HG02678 (cell line): Measurements from ENCODE around the gene KAT2B.

Experiments
- ATAC-seq: cut with Tn5 transposase; IDR thresholded peaks from one replicate; pipeline ENCODE4 v1.9.1; 2021; ENCODE audit warnings: mild to moderate bottlenecking, moderate library complexity; ENCODE audit not compliant: unreplicated experiment

The KAT2B gene

DNA sequence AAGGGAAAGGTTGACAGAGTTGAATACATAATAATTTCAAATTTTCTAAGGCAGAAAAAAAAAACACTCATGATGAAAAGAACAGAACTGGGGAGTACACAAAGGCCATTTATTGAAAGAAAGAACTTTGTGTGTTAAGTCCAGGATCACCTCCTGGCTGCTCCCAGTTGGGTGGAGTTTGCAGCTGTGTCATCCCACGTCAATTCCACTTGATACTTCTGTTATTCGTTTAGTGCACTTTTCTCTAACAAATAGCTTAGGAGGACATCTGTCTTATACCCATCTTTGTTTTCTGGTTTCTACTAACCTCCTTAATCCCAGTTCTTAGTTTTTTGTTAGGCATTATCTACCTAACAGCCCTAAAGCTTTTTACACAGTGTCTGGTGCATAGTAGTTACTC is 101.1 kb downstream of the KAT2B start:
- ATAC-seq = no peak

DNA sequence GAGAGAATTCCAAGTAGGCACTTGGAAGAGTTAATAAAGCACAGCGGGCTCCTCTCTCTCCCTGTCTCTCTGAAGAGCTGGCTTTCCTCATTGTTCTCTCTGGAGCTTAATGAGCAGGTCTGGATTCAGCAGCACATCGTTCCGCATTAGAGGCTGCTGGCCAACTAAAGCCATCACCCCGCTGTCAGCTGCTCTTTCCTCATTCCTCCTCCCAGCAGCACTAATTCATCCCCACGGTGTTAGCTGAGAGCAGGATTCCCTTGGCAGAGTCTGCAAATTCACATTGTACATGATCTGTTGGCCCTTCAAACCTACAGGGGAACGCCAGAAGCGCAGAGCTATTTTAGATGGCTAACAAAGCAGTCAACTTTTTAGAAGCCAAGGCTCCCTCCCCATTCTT is 101.6 kb downstream of the KAT2B start:
- no peak for ATAC-seq

DNA sequence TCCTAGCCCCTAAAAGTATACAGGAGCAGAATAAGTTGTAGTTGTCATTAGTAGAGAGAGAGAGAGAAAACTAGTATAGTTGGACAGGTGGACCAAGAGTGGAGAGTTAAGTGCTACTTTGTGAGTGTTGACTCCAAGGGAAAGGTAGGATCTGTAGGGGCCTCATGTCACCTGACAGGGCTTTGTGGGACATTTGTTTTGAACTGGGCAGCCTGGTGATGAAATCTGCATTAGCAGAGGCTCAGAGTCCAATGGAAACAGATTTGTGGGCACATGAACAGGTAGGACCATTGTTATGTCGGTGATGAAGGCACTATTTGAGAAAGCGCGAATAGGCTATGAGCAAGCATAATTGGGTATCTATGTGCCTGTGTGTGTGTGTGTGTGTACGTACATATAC is 102.3 kb downstream of the KAT2B start:
- ATAC-seq = no peak

DNA sequence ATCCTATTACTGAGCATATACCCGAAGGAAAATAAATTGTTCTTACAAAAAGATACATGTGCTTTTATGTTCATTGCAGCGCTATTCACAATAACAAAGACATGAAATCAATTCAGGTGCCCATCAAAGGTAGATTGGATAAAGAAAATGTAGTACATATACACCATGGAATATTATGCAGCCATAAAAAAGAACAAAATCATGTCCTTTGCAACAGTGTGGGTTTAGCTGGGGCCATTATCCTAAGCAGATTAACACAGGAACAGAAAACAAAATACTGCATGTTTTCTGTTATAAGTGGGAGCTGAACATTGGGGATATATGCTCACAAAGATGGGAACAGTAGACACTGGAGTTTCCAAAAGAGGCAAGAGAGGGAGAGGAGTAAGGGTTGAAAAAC is 103.3 kb downstream of the KAT2B start:
- ATAC-seq = no peak

DNA sequence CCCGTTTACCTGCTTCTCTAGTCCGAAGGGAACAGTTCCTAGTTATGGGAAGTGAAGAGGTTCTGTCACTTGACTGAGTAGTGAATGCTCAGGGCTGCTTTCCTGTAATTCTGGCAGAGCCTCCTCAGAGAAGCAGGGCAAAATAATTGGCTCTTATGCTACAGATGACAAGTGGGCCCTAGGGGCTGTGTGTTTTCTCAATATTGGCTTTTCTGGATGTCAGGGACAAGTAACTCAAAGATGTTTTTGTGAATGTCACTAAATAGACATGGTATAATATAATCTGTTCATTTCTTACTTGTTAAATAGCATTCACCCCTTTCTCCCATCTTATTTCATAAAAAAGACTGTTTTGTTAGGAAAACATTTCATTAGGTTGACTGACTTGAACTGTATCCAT is 105.6 kb downstream of the KAT2B start:
- no peak for ATAC-seq

DNA sequence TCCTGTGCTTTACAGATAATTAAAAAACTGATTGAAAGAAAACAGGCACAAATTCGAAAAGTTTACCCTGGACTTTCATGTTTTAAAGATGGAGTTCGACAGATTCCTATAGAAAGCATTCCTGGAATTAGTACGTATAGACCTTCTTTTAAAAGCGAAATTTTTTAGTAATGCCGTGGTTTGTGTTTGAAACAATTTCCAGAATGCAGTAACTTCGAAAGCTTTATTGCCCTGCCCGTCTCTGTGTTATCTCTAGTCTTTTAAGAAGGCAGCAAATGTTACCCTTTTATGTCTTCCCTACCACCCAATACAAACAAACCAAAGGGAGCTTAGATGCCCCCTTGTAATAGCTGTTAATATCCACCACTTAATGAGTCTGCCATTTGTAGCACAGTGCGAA is 106.1 kb downstream of the KAT2B start:
- ATAC-seq = no peak

DNA sequence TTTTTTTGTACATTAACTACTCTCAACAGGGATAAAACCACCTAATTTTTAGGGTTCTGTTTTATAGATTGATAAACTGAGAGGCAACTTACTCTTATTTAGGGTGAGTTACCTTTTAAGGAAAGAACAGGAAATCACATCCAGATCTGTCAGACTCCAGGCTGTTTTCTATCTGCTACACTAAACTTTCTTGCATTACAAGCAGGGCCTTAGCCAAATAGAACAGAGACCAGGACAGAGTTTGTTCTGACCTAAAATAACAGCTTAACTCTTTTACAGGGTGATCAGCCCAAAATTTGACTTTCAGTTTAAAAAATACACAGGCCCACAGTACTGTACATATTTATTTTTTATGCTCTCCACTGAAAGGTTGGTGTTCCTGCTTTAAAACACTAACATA is 107.1 kb downstream of the KAT2B start:
- no peak for ATAC-seq

DNA sequence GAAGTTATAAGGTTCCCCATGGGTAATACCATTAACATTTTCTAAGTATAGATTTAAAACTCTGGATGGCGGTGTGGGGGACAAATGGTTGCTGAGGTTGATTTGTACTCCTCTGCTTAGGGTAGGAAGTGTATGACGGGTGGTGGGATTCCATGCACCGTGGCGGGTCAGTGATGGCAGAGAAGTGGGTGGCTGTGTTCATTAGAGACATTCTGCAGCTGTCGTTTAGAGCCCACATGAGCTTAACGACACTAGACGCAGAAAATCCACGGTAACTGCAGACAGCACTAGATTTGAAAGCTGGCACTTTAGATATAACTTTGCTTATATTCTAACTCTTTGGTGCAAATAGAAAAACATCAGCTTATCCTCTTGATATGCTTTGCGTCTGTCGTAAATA is 108.2 kb downstream of the KAT2B start:
- no peak for ATAC-seq

DNA sequence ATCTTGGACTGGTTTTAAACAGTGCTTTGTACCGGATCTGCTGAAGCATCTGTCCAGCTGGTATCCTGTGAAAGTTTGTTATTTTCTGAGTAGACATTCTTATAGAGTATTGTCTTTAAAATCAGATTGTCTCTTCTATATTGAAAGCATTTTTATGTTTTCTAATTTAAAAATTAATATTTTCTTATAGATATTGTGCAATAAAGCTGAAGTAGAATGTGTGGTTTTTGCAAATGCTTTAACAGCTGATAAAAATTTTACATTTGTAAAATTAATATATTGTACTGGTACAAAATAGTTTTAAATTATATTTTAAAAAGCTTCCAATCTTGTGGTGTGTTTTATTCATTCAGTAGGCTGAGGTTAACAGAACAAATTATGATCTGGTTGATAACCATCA is 113.8 kb downstream of the KAT2B start:
- ATAC-seq = no peak

DNA sequence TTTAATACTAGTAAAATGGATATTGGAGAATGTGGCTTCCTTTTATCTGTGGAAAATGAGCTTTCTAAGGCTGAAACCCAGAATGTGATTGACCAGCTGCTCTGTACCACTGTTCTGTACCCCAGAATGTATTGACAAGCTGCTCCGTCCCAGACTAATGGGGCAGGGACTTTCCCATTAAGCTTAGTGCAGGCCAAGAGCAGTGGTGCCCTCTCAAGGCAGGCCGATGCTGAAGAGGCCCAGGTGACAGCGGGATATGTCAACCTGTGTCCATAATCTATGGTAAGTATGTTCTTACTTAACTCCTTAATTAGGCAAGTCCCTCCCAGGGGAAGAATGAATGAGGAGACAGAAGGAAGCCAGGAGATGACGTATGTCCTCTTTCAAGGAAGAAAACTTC is 114.7 kb downstream of the KAT2B start:
- ATAC-seq = no peak

DNA sequence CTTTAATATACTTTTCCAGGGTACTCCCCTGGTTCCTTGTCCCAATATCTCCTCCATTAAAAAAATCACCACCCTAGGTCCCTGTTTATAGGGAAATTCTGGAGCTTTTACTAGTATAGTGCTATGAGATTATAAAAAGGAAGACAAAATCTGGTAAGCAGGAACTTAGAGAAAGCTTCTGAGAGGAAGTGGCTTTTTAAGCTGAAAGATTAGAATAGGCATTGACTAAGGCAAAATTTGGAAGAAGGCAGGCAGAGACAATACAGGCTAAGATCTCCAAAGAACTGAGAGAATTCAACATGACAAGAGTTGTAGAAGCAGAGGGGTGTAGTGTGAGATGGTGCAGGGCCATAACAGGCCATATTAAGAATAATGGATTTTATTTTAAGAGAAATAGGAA is 120.0 kb downstream of the KAT2B start:
- no peak for ATAC-seq

DNA sequence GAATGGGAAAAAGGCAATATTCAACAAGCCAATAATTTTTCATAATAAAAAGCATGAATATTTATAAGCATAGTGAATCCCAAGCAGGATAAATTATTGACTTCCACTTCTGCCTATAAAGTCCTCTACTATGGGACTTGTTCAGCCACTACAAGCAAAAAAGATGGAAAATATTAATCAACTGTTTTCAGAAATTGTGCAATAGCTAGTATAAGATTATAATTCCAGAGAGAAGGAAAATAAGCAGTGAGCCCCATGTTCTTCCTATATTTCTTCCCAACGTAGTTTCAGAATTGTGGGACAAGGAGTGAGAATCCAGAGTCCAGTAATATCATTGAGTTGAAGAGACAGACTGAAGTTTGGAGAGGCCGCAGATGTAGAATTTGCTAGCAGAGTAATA is 121.5 kb downstream of the KAT2B start:
- no peak for ATAC-seq

DNA sequence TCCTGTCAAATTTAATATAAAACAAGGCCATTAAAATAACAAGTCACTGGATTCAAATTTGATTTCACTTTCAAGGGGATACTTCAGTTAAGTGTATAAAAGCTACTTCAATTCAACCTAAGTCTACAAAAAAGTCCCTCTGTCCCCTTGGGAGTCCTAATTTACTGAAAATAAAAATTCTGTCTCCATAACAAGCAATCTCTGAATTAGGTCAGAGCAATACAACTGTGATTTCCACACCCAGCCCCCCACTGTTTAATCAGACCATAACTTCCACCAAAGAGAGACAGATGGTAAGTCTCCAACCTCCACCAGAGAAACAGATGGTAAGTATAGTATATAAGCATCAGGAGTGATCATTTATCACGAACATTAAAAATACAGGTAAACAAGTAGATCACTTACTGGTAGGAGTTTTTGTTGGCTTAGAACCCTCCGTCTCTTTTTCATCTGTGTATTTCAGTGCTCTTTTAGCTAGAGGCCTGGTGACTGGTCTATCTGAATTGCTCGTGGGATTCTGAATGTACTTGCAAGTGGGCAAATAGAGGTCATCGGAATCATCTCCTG is 133.7 kb downstream of the KAT2B start:
- ATAC-seq = no peak

DNA sequence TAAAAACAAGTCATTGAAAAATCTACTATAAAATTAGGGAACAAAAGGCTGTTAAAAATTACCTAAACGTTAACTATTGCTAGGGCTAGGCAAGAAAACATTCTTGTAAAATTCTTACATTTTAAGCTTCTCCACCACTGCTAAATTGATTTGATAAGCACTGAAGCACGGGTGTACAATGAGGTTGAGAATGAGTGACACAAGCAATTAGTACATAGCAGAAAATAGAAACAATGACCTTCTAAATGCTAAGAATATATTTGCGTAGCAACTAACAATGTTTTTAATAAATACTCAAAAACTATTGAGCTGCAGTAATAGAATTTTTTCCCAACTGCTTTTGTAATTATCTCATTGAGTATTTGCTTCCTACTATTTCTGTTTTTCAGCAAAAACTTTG is 141.0 kb downstream of the KAT2B start:
- ATAC-seq = no peak

DNA sequence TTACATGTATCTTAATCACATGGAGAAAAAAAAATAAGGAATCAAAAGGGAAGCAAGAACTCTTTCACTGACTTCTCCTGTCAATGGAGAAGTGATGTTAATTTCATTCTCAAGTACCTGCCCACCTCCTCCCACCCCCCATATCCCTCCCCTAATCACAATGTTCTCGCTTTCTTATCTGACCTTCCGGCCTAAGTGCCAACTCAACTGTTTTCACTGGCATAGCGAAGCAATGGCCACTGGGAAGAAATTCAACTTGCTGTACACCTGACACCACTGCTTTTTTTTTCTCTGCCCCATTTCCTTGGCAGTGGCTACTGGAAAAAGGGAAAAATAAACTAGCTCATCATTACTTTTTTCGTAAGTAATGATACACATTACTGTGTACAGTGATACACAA is 142.0 kb downstream of the KAT2B start:
- no peak for ATAC-seq

DNA sequence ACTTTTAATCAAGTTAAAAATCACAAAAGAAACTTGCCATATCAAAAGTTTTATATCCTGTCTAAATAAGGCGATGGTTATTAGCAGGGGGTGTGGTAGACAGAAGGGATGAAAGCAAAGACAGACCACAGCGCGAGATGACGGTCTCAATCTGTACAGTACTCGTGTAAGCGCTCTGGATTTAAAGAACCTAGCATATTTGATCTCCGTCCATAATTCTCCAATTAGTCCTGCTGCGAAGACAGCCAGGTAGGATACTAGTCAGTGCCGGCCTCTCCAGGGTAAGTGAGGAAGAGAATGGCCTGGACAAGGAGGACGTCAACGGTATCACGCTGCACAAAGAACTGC is 145.1 kb downstream of the KAT2B start:
- peak; percentile 9 for ATAC-seq

DNA sequence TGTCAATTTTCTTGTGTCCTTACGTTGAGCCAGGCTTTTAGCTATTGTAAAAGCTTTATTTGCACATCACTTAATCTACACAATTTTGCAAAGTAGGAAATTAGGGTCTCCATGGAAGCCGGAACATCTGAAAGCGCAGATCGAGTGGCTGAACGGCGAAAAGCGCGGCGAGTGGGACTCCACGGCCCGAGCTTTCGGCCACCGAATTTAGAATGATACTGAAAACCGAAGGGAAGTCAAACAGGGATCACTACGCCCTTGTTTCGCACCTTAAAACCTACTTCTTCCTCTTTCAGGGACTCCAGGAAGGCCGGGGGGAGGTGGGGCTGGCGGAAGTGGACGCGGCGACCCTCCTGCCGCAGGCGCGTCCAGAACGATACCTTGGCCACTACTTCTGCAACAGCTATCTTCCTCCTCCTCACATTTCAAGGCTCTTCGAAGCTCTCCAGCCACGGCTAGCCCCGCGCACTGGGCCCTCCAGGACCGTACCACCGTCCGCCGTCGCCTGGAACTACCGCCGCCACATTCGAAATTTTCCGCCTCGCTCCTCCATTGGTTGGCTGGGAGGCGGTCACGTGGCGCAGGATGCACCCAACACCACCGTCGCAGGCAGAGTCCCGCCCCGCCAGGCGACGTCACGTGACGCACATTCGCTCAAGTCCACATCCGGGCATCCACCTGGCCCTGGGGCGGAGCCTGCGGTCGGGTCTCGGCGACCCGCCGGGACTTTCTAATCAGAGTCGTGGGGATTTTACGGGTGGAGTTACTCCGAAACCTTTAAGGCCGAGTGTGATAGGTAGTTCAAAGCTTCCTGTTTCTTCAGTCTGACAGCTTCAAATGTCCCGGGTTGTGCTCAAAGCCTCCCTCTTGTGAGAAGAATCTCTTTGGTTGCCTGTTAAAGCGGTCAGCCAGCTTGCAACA is 145.7 kb downstream of the KAT2B start, which contains the start of gene SGO1:
SGO1 (minus strand) TSS at position 528 of the 921 bp plus-strand sequence. CDS start 2,179 bp downstream, outside the sequence.
- ATAC-seq = peak; percentile 92

DNA sequence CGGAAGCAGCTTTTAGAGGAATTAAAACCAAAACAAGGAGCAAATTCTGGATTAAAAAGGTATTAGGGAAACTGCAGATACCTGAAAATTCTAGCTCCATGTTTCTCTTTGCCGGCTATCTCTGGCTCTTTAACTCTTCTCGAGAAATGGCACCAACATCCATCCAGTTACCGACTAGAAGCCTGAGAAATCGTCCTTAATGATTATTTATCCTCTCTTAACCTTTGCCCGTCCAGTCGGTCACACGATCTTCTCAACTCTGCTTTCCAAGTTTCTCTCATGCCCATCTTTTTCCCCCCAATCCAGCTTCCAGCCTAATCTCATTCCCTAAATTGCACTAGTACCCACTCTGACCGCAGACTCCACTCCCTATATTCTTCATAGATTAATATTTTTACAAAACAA is 146.4 kb downstream of the KAT2B start:
- ATAC-seq = peak; percentile 4

DNA sequence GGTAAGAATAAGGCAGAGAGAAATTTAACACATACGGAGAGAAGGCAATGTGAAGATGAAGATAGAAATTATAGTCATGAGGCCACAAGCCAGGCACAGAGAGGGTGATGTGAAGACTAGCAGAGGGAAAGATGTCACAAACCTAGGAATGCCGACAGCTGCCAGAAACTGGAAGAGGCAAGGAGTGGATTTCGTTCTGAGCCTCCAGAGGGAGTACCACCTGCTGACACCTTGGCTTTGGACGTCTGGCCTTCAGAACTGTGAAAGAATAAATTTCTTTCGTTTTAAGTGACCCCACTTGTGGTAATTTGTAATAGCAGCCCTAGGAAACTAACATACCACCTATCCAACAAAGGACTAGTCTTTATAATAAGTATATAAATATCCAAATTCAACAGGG is 150.7 kb downstream of the KAT2B start:
- no peak for ATAC-seq

DNA sequence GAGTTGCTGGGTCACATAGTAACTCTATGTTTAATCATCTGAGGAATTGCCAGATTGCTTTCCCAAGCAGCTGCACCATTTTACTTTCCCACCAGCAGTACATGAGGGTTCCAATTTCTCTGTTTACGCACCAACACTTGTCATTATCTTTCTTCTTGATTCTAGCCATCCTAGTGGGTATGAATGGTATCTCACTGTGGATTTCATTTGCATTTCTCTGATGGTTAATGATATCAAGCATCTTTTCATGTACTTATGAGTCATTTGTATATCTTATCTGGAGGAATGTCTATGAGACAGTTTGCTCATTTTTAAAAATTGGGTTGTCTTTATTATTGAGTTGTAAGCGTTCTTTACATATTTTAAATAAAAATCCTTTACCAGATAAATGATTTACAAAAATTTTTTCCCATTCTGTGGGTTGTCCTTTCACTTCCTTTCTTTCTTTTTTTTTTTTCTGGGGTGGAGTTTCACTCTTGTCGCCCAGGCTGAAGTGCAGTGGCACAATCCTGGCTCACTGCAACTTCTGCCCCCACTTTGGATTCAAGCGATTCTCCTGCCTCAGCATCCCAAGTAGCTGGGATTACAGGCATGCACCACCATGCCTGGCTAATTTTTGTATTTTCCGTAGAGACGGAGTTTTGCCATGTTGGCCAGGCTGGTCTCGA is 154.7 kb downstream of the KAT2B start:
- ATAC-seq = no peak

DNA sequence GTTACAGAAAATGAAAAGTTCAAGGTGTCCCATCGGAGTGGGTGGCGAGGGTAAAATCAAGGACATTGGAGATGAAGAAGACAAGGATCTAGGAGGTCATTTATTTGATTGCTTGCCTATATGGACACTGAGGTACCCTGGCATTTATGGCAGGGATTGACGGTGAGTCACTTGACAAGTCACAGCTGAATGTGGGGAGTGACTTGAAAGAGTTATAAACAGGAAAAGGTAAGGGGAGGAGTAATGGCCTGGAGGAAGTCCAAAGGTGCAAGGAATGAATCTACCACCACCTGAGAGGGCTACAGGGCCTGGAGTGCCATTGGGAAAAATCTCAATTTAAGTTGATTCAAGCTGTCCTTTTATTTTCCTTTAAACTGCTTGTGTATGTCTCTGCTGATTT is 157.5 kb downstream of the KAT2B start:
- no peak for ATAC-seq

DNA sequence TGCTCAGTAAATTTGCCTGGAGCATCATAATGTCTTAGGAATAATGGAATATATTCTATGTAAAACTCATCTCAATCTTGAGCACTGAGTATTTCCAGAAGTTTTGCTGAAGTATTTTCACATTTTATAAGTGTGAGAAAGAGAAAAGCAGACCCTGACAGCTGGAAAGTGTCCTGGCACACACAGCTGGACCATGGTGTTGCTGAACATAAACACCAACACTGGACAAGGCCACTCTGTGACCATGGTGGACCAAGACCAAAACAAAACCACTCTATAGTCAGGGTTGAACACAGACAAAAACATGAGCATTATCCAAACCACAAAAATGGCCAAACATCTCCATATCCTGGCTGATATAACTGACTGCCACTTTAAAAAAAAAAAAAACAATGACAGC is 160.9 kb downstream of the KAT2B start:
- ATAC-seq = no peak
